ENCODE measurements around the gene PTPRN2.

Gene PTPRN2

DNA sequence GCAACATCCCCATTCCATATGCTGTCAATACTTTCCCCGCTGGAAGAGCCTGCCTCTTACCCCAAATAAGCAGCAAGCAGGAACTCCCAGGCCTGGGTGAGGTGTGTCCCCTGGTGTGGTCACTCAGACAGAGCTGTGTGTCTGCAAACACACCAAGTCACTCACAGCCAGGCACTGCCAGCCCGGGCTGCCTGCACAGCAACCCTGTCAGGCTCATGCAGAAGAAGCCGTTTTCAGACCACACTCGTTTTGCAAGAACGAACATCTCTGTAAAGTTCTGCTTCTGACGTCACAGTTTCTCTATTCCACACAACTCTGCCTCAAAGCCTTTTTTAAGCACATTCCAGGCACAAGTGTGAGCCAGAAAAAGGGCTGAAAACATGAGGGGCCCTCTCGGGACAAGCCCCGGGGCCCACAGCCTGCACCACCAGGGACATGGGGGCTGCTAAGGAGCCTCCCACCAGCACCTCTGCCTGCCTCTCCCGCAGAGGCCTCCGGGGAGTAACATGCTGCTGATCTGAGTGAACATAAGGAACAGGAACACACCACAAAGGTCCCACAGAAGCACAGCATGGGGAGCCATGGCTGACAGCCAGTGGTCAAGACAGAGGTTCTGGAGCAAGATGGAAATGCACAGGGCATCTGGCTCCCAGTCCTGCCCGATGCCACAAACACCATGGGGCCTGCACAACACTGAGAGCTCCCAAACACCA is 11.4 kb downstream of the PTPRN2 start:
- no peak for DNase-seq

DNA sequence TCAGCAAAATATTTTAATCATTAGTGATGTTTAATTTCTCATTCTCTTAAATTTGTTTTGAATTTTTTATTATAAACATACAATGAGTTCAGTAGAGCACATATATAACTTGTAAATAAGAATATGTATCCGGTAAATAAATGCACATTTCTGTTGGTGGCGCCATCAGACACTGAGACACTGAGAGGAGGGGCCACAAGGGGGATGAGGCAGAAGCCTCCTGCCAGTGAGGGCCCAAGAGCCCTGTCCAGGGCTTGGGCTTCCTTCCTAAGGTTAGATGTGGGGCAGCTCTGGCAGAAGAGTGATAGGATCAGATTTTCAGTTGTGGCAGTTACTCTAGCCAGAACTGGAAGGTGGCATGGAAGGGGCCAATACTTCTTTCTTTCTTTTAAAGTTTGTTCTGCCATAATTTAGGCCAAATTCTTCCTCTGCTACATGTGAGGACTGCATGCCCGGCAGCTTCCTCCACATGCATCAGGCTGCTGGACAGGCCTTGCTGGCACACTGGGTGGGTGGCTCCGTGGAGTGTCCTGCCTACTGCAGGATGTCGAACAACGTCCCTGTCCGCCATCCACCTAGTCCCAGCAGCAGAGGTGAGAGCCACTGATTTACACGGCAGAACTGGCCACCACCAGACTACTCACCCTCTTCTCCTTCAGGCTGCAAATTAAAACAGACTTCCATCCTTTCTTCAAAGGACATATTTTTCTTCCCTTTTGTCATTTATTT is 13.2 kb downstream of the PTPRN2 start:
- no peak for DNase-seq

- no peak for DNase-seq
Measured at GRCh38 chr7:158573310-158573709, 14.3 kb downstream of the PTPRN2 start.

DNA sequence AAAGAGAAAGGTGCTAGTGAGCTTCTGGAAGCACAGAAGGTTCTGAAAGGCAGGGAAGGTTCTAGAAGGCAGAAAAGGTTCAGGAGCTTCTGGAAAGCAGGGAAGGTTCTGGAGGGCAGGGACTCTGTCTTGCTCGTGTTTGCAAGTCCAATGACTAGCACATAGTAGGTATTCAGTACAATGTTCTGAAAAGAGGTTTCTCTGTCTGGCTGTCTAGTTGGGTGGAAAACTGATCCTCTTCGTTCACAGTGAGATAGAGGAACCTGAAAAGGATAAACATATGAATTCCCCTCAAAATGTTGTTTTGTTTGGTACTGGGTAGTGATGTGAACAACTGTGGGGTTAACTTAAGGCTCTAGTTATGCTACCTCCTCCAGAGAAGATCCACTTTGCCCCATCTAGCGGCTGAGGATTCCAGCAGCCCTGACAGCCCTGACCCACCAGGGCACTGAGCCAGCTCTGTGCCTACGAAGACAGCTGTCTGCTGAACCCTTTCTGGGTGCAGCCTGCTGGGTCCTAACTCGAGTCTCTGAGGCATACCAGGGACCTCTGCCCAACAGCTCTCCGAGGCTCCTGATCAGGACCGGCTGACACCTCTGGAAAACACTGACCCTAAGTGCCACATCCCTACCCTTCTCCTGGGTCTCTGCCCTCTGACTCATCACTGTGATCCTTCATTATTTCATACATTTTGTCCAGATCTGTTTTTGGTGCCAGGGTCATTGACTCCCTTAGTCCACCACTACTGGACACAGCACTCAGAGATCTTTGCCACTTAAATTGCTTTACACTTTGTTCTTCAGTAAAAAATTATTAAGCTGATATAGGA is 15.4 kb downstream of the PTPRN2 start:
- no peak for DNase-seq

GRCh38 chr7:158570449-158571170 is 17.0 kb downstream of the PTPRN2 start:
- no peak for DNase-seq

GRCh38 chr7:158569858-158570323 is 17.7 kb downstream of the PTPRN2 start:
- DNase-seq = no peak

- DNase-seq = no peak
Measured at GRCh38 chr7:158568974-158569857, 18.4 kb downstream of the PTPRN2 start.

- no peak for DNase-seq
Measured at GRCh38 chr7:158567153-158567603, 20.4 kb downstream of the PTPRN2 start.

GRCh38 chr7:158564663-158565035 is 23.0 kb downstream of the PTPRN2 start:
- no peak for DNase-seq

- DNase-seq = no peak
Measured at GRCh38 chr7:158563911-158564662, 23.5 kb downstream of the PTPRN2 start.

GRCh38 chr7:158563051-158563450 is 24.6 kb downstream of the PTPRN2 start:
- DNase-seq = no peak

- no peak for DNase-seq
Measured at GRCh38 chr7:158562517-158562916, 25.1 kb downstream of the PTPRN2 start.

GRCh38 chr7:158561659-158562058 is 26.0 kb downstream of the PTPRN2 start:
- no peak for DNase-seq

- no peak for DNase-seq
Measured at GRCh38 chr7:158560386-158560785, 27.2 kb downstream of the PTPRN2 start.

DNA sequence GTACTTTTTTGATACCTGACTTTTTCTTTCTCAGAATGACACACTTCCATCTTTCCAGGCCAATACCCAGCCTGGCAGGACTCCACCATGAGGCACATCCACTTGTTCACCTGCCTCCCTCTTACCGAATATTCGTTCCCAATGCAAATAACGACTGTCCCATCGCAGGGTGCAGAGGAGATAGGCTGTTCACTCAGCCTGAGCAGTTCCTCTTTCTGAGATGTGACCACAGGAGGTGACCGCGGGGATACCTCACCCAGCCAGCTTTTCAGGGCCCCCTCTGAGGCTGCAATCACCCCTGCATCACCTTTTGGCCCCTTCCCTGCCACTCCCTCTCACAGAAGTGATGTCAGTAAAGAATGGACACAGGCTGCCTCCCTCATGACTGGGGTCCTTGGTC is 28.3 kb downstream of the PTPRN2 start:
- no peak for DNase-seq

- no peak for DNase-seq
Measured at GRCh38 chr7:158558816-158559215, 28.8 kb downstream of the PTPRN2 start.

GRCh38 chr7:158557441-158557755 is 30.2 kb downstream of the PTPRN2 start:
- no peak for DNase-seq

- DNase-seq = no peak
Measured at GRCh38 chr7:158556721-158557440, 30.7 kb downstream of the PTPRN2 start.

DNA sequence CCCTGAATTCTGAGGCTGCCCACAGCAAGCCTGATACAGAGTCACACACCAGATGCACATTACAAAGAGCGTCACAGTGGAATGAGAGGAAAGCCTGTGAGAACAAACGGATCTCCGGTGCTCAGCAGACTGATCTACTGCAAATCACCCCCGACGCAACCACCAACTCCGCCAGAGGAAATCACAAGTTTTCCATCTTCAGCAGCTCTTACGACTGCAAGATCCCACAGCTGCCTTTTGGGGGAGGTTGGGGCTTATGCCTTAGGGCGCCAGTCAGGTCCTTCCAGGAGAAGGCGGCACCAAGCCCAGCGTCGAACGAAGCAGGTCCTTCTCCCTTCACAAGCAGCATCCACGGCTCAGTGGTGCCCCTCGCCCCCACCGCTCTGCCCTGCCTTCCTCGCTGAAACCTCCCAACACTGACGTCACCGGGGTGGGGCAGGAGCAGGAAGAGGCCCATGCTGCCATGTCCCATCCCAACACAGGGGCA is 32.5 kb downstream of the PTPRN2 start:
- no peak for DNase-seq

- DNase-seq = no peak
Measured at GRCh38 chr7:158550886-158551452, 36.7 kb downstream of the PTPRN2 start.
